ENCODE results near the gene AP5S1. TPM values are rescaled to one million over a fixed set of nuclear protein-coding genes. Genes with fewer than 3 reads are reported as not detected.
"Not testable (repeated sequence)": the region's sequence is repeated elsewhere in the genome, so short reads cannot be mapped to it uniquely, and the experiment has no call there.

The AP5S1 gene
- polyA plus RNA-seq, 1 of the 3 experiments (the other 2 are of a cell fraction) = 10.3 TPM

GRCh38 chr20:3843490-3843889, 23.1 kb downstream of the AP5S1 start:
- Histone ChIP-seq H3K36me3 (replicated peaks in 1 of 2; ENCODE audit: control insufficient read depth in 1 of 2, insufficient read depth in 2 of 2, low read length in 1 of 2) (no peaks in the 10 kb centered on the region), H3K9me3 (no peaks in the 10 kb centered on the region), H3K9ac (no peak overlapping the region), H3K27me3 (ENCODE audit: insufficient read depth) (no peaks in the 10 kb centered on the region), H3K4me3 (ENCODE audit: low read depth in 2 of 2, low read length in 1 of 2) (no peak overlapping the region), H3F3A (replicated peaks; ENCODE audit: insufficient read depth) (peaks cover 5% of the 10 kb centered on the region), H3K4me1 (ENCODE audit: control insufficient read depth in 1 of 2, insufficient read depth in 2 of 2, low read depth in 1 of 2, low read length in 1 of 2) (peaks cover 0 to 5% of the 10 kb centered on the region in 2 experiments; a peak in 1 of 4 replicates), H3K27ac (ENCODE audit: low read depth in 2 of 2, low read length in 1 of 2) (peak overlapping the region in 1 of 2 experiments; percentile 33; a peak in 1 of 4 replicates), H4K20me1 (ENCODE audit: insufficient read depth) (no peaks in the 10 kb centered on the region), H2AFZ (ENCODE audit: low read depth) (0 out of 2 replicates have a peak overlapping the region, but pooled peaks have one; percentile 22), H3K79me2 (ENCODE audit: insufficient read depth) (peaks cover 25% of the 10 kb centered on the region), H3K4me2 (no peak overlapping the region), H3K9me2 (no peaks in the 10 kb centered on the region)
- ChIA-PET POLR2A (interaction anchor here (1.4 kb wide), 1 partner anchor 23 kb away, joined by 3 read pairs; the partner anchor contains the start of gene AP5S1), CTCF (interaction anchor here (4.4 to 4.6 kb wide), 2 partner anchors 11 to 24 kb away, joined by 19 to 27 read pairs; partner anchors contain the start of gene AP5S1)
- TF ChIP-seq IRF3 (IDR thresholded peaks at IDR 0.05; ENCODE audit: low read depth, low read length) (no peak), JUND (IDR thresholded peaks at IDR 0.05) (0 out of 2 replicates have a peak, but pooled peaks have one; percentile 5), FOXM1 (IDR thresholded peaks at IDR 0.05; ENCODE audit: low read depth) (no peak), FOSL2 (IDR thresholded peaks at IDR 0.05; ENCODE audit: borderline replicate concordance, low read depth) (peak; percentile 36; the same call in 1 of the 2 replicates)
- no peak for DNase-seq
- 45% methylated on average over 4 of the region's 5 CpGs for WGBS (ENCODE audit: low lambda C conversion rate)

DNA sequence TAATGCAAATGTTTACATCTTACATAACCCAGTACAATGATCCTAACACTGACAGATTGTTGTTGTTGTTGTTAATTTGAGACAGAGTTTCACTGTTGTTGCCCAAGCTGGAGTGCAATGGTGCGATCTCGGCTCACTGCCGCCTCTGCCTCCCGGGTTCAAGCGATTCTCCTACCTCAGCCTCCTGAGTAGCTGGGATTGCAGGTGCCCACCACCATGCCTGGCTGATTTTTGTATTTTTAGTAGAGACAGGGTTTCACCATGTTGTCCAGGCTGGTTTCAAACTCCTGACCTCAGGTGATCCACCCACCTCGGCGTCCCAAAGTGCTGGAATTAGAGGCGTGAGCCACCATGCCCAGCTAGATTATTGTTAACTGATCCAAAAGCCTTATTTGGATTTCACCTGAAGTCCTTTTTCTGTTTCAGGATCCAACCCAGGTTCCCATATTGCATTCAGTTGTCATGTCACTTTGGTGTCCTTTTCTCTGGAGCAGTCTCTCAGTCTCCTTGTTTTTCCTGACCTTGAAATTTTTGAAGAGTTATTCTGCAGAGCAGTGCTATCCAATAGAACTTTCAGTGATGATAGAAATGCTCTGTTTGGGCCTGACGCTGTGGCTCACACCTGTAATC, 23.8 kb downstream of the AP5S1 start:
- WGBS (ENCODE audit: low lambda C conversion rate) = 95% methylated on average over 9 of the region's 9 CpGs
- 0 out of 2 replicates have a peak overlapping the region, but pooled peaks have one; percentile 22 for H2AFZ ChIP-seq (ENCODE audit: low read depth)
- ChIA-PET POLR2A (interaction anchor here (1.4 to 1.8 kb wide), 2 partner anchors 23 to 24 kb away, joined by 3 to 4 read pairs; partner anchors contain the start of gene AP5S1), CTCF (interaction anchor here (1.7 to 4.6 kb wide), 3 partner anchors 11 to 228 kb away, joined by 6 to 27 read pairs (median 19); partner anchors contain the start of gene AP5S1)
- H3K9me2 ChIP-seq; H3K4me1 ChIP-seq (ENCODE audit: control insufficient read depth in 1 of 2, insufficient read depth in 2 of 2, low read depth in 1 of 2, low read length in 1 of 2); H3K27me3 ChIP-seq (ENCODE audit: insufficient read depth); H4K20me1 ChIP-seq (ENCODE audit: insufficient read depth); DNase-seq; H3K4me2 ChIP-seq; H3K4me3 ChIP-seq (ENCODE audit: low read depth in 2 of 2, low read length in 1 of 2); H3F3A ChIP-seq (replicated peaks; ENCODE audit: insufficient read depth); H3K36me3 ChIP-seq (replicated peaks in 1 of 2; ENCODE audit: control insufficient read depth in 1 of 2, insufficient read depth in 2 of 2, low read length in 1 of 2); H3K9me3 ChIP-seq; H3K9ac ChIP-seq: not testable (repeated sequence)
- H3K79me2 ChIP-seq (ENCODE audit: insufficient read depth) = peaks cover 31% of the 10 kb centered on the region
- 0 out of 4 replicates have a peak overlapping the region, but pooled peaks of 1 of the 2 experiments have one; percentile 33 for H3K27ac ChIP-seq (ENCODE audit: low read depth in 2 of 2, low read length in 1 of 2)

- TF ChIP-seq EP300 (IDR thresholded peaks at IDR 0.05; ENCODE audit: borderline replicate concordance in 1 of 2, low read depth in 1 of 2, low read length in 1 of 2) (0 out of 4 replicates have a peak, but pooled peaks of 1 of the 2 experiments have one; percentile 5), SMC3 (IDR thresholded peaks at IDR 0.05; ENCODE audit: low read depth, low read length) (no peak)
- DNase-seq = no peak
Measured at GRCh38 chr20:3846378-3846739, 26.0 kb downstream of the AP5S1 start.

More at GRCh38 chr20:3846378-3846739, 26.0 kb downstream of the AP5S1 start:
- H4K20me1 ChIP-seq (ENCODE audit: insufficient read depth) = no peaks in the 10 kb centered on the region
- peak overlapping the region; percentile 76 to 87 for H3K4me3 ChIP-seq (ENCODE audit: low read depth in 2 of 2, low read length in 1 of 2)
- peak overlapping the region; percentile 92 for H2AFZ ChIP-seq (ENCODE audit: low read depth)
- ChIA-PET CTCF (interaction anchor here (1.2 to 4.4 kb wide), 2 partner anchors 27 to 170 kb away, joined by 3 to 27 read pairs; partner anchors contain the start of gene AP5S1), POLR2A (interaction anchor here (1.1 kb wide), 1 partner anchor 51 kb away, joined by 6 read pairs; the partner anchor contains the start of gene CDC25B)
- peak overlapping the region; percentile 50 to 83; a peak in 3 of 4 replicates for H3K27ac ChIP-seq (ENCODE audit: low read depth in 2 of 2, low read length in 1 of 2)
- no peaks in the 10 kb centered on the region for H3K9me2 ChIP-seq
- 0% methylated on average over 4 of the region's 22 CpGs for WGBS (ENCODE audit: low lambda C conversion rate)
- H3K9ac ChIP-seq = peak overlapping the region; percentile 94
- H3K9me3 ChIP-seq = no peaks in the 10 kb centered on the region
- peak overlapping the region; percentile 98 for H3K4me2 ChIP-seq
- no peaks in the 10 kb centered on the region for H3K27me3 ChIP-seq (ENCODE audit: insufficient read depth)
- H3K4me1 ChIP-seq (ENCODE audit: control insufficient read depth in 1 of 2, insufficient read depth in 2 of 2, low read depth in 1 of 2, low read length in 1 of 2) = peaks cover 0 to 5% of the 10 kb centered on the region in 2 experiments; a peak in 1 of 4 replicates
- H3F3A ChIP-seq (replicated peaks; ENCODE audit: insufficient read depth) = peaks cover 5% of the 10 kb centered on the region
- no peaks in the 10 kb centered on the region for H3K36me3 ChIP-seq (replicated peaks in 1 of 2; ENCODE audit: control insufficient read depth in 1 of 2, insufficient read depth in 2 of 2, low read length in 1 of 2)
- H3K79me2 ChIP-seq (ENCODE audit: insufficient read depth) = peaks cover 53% of the 10 kb centered on the region

All from SK-N-SH (cell line).